Neutrophil (primary cell): ENCODE data around the gene SLC9A9.

ENCODE experiments used
- H3K27ac ChIP-seq: fragments of 200-600 bp; sonication (generic); 2 replicates; pipeline ENCODE4 v1.5.1; 2016; ENCODE audit warnings: mild to moderate bottlenecking, moderate library complexity
- H3K27me3 ChIP-seq: fragments of 200-600 bp; sonication (generic); 2 replicates; pipeline ENCODE4 v1.6.0; 2016; ENCODE audit warnings: mild to moderate bottlenecking
- H3K36me3 ChIP-seq: fragments of 200-600 bp; sonication (generic); 2 replicates; pipeline ENCODE4 v1.5.1; 2017
- H3K4me1 ChIP-seq, 2 experiments: fragments of 200-600 bp in 1 of 2; sonication (generic) in 1 of 2; 1 replicate in 1 of 2; 2 replicates in 1 of 2; pipeline versions ENCODE4 v1.5.1 to v1.6.1; 2013 to 2016; ENCODE audit warnings: low read depth in 1 of 2, low read length in 1 of 2, mild to moderate bottlenecking in 1 of 2, moderate library complexity in 1 of 2; ENCODE audit not compliant: control insufficient read depth in 1 of 2, insufficient read depth in 1 of 2
- H3K4me3 ChIP-seq, 2 experiments: fragments of 200-600 bp in 1 of 2; sonication (generic) in 1 of 2; 1 replicate in 1 of 2; 2 replicates in 1 of 2; pipeline ENCODE4 v1.5.1; 2013 to 2016; ENCODE audit warnings: low read depth in 1 of 2, low read length in 1 of 2, mild to moderate bottlenecking in 1 of 2, moderate library complexity in 1 of 2
- H3K9me3 ChIP-seq: fragments of 200-600 bp; sonication (generic); 2 replicates; pipeline ENCODE4 v1.5.1; 2016
- TF ChIP-seq, protein P1 (sequence below): fragments of 200-600 bp; sonication (generic); IDR thresholded peaks from 2 replicates; pipeline ENCODE4 v1.5.1; 2016; ENCODE audit warnings: antibody characterized with exemption

SLC9A9 gene

DNA sequence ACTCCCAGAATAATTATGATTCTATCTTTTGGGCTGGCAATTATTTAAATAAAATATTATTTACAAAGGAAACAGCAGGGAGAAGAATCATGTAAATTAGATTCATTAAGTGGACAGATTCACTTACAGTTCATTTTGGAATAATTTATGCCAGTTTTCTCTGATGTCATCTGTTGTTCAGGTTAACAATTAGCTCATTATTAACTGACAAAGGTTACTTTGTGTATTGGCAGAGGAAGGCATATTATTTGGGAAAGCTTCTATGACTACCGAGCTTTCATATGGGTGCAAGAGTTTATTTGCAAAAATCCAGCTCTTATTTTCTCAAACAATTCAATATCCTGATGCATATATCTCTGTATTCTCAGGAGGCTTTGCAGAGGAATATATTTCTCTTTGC lies 504.3 kb downstream of the SLC9A9 start:
- Histone ChIP-seq H3K4me1 (no peaks in the 10 kb centered on the region), H3K4me3 (no peak overlapping the region), H3K9me3 (no peaks in the 10 kb centered on the region), H3K27me3 (no peaks in the 10 kb centered on the region), H3K36me3 (no peaks in the 10 kb centered on the region), H3K27ac (no peak overlapping the region)
- TF ChIP-seq, protein P1, sequence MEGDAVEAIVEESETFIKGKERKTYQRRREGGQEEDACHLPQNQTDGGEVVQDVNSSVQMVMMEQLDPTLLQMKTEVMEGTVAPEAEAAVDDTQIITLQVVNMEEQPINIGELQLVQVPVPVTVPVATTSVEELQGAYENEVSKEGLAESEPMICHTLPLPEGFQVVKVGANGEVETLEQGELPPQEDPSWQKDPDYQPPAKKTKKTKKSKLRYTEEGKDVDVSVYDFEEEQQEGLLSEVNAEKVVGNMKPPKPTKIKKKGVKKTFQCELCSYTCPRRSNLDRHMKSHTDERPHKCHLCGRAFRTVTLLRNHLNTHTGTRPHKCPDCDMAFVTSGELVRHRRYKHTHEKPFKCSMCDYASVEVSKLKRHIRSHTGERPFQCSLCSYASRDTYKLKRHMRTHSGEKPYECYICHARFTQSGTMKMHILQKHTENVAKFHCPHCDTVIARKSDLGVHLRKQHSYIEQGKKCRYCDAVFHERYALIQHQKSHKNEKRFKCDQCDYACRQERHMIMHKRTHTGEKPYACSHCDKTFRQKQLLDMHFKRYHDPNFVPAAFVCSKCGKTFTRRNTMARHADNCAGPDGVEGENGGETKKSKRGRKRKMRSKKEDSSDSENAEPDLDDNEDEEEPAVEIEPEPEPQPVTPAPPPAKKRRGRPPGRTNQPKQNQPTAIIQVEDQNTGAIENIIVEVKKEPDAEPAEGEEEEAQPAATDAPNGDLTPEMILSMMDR, result no peak

DNA sequence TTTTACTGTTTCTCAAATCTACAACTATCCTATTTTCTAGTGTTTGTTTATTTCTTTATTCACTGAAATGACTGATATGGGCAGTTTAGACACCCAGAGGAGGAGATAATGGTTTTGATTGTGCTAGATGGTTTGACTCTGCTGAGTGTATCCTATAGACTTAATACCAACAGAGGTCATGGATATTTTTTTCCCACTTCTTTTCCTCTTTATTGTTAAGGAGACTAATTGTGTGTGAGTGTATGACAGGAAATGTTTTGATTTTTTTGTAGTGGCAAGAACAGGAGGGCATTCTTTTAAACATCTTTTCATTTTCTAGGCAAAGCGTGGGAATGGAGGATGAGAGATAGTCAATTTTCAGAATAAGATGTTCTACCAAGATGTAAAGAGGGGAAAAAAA lies 505.2 kb downstream of the SLC9A9 start:
- TF ChIP-seq, protein P1, result no peak
- H3K27ac ChIP-seq, result no peak overlapping the region
- no peaks in the 10 kb centered on the region for H3K9me3 ChIP-seq
- no peak overlapping the region for H3K4me3 ChIP-seq
- no peaks in the 10 kb centered on the region for H3K27me3 ChIP-seq
- H3K4me1 ChIP-seq, result no peaks in the 10 kb centered on the region
- H3K36me3 ChIP-seq, result no peaks in the 10 kb centered on the region

DNA sequence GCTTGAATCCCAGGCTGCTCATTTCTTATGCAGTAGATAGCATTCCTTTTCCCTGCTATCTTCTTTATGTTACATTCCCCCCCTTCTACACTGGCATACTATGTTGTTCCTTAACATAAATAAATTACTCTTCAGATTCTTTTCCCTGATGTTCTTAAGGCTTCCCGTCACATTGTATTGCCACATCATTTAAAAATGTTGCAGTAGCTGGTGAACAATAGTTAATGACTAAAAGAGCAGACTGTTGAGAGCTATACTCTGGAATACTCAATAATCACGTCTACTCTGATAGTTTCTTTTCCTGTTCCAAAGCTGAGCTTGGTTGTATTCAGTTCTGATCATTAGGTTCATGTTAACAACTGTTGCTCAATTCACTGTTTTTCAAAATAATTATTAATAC lies 508.8 kb downstream of the SLC9A9 start:
- no peak overlapping the region for H3K27ac ChIP-seq
- no peaks in the 10 kb centered on the region for H3K36me3 ChIP-seq
- H3K4me3 ChIP-seq, result no peak overlapping the region
- TF ChIP-seq, protein P1, result no peak
- no peaks in the 10 kb centered on the region for H3K27me3 ChIP-seq
- H3K4me1 ChIP-seq, result no peaks in the 10 kb centered on the region
- no peaks in the 10 kb centered on the region for H3K9me3 ChIP-seq

DNA sequence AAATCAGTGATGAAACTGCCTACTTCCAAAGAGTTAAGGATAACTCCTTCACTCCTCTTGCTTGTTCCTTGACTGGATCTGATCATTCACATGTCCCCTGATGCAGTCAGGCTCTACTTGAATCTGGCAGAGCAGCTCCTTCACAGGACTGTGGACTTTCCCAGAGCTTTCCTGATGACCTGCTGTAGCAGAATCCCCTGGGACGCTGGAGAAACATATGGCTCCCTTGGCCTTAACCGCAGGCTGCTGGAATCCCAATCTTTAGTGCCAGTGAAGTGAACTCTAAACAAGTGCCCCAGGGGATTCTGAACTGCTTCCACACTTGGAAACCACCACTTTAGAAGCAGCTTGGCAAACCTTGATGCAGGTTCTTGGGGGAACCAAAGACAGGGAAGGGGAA lies 510.9 kb downstream of the SLC9A9 start:
- H3K27me3 ChIP-seq, result peaks cover 3% of the 10 kb centered on the region
- H3K27ac ChIP-seq, result no peak overlapping the region
- H3K4me3 ChIP-seq, result no peak overlapping the region
- H3K36me3 ChIP-seq, result no peaks in the 10 kb centered on the region
- TF ChIP-seq, protein P1, result no peak
- H3K4me1 ChIP-seq, result no peaks in the 10 kb centered on the region
- no peaks in the 10 kb centered on the region for H3K9me3 ChIP-seq

DNA sequence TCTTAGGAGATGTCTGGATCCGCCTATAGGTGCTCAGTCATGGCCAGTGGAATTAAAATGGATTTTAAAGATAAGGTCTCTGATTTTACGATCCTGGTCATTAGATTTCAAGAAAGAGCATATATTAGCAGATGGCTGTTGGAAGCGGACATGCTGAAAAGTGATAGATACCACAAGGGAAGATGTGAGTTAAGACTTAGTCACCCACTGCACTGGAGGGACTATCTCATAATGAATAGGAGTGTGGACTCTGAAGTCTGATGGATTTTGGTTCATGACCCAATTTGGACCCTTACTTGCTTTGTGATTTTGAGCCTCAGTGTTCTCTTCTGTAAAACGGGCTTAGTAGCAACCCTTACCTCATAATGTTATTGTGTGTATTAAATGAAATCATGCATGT lies 514.0 kb downstream of the SLC9A9 start:
- TF ChIP-seq, protein P1, result no peak
- no peak overlapping the region for H3K27ac ChIP-seq
- peaks cover 34% of the 10 kb centered on the region for H3K27me3 ChIP-seq
- H3K36me3 ChIP-seq, result no peaks in the 10 kb centered on the region
- H3K4me3 ChIP-seq, result no peak overlapping the region
- H3K4me1 ChIP-seq, result no peaks in the 10 kb centered on the region
- no peaks in the 10 kb centered on the region for H3K9me3 ChIP-seq

DNA sequence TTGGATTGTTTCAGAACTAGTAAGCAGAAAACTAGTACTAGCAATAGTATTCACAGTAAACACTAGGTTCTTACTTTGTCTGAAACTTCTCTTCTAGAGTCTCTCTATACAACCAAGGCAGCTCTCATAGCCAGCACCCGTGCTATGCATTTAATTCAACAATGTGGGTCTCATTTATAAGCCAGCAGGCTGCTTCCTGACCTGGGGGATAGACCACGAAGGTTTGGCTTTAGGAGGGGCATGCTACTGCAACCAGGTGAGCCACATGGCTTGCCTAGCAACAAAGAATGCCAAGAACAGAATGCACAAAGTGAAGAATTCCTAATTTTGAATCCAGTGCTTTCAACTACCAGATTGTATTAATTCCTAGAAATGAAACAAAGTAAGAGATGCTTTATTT lies 514.9 kb downstream of the SLC9A9 start:
- TF ChIP-seq, protein P1, result no peak
- H3K4me3 ChIP-seq, result no peak overlapping the region
- H3K27ac ChIP-seq, result no peak overlapping the region
- H3K4me1 ChIP-seq, result no peaks in the 10 kb centered on the region
- no peaks in the 10 kb centered on the region for H3K36me3 ChIP-seq
- H3K9me3 ChIP-seq, result no peaks in the 10 kb centered on the region
- peaks cover 43% of the 10 kb centered on the region for H3K27me3 ChIP-seq
